Raji (cell line): ENCODE data around the gene SLCO1B3.

Experiments used
- POLR2A ChIP-seq: IDR thresholded peaks from 2 replicates; pipeline ENCODE4 v1.6.1; 2011; ENCODE audit warnings: low read depth, low read length, control low read depth; ENCODE audit not compliant: insufficient read depth

SLCO1B3 gene, protein sequence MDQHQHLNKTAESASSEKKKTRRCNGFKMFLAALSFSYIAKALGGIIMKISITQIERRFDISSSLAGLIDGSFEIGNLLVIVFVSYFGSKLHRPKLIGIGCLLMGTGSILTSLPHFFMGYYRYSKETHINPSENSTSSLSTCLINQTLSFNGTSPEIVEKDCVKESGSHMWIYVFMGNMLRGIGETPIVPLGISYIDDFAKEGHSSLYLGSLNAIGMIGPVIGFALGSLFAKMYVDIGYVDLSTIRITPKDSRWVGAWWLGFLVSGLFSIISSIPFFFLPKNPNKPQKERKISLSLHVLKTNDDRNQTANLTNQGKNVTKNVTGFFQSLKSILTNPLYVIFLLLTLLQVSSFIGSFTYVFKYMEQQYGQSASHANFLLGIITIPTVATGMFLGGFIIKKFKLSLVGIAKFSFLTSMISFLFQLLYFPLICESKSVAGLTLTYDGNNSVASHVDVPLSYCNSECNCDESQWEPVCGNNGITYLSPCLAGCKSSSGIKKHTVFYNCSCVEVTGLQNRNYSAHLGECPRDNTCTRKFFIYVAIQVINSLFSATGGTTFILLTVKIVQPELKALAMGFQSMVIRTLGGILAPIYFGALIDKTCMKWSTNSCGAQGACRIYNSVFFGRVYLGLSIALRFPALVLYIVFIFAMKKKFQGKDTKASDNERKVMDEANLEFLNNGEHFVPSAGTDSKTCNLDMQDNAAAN

DNA sequence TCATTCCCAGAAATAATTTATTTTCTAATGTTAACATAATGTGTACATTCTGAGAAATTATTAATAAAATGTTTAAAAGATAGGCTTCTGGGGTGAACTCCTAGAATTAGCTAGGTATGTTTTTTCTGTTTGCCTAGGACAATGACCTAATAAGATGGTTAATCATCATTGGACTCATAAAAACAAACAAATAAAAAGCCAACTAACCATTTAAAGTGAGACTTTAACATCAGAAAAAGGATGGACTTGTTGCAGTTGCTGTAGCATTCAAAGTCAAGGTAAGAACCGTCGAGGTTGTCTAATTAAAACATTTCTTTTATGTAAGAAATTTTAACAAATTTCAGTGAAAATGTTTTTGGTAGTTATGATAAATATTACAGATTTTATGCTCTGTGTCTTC lies at the start of gene SLCO1B3:
TSS of gene SLCO1B3 (plus strand) at position 219 of the 400 bp plus-strand sequence. CDS start 5,034 bp downstream, outside the sequence.
- TF ChIP-seq POLR2A, result no peak

DNA sequence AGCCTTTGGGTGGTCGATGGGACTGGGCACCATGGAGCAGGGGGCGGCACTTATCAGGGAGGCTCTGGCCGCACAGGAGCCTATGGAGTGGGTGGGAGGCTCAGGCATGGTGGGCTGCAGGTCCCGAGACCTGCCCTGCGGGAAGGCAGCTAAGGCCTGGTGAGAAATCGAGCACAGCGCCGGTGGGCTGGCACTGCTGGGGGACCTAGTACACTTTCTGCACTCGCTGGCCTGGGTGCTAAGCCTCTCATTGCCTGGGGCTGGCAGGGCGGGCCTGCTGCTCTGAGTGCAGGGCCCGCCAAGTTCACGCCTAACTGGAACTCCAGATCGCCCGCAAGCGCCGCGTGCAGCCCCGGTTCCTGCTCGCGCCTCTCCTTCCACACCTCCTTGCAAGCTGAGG lies 33.1 kb upstream of the SLCO1B3 start:
- TF ChIP-seq POLR2A, result no peak

DNA sequence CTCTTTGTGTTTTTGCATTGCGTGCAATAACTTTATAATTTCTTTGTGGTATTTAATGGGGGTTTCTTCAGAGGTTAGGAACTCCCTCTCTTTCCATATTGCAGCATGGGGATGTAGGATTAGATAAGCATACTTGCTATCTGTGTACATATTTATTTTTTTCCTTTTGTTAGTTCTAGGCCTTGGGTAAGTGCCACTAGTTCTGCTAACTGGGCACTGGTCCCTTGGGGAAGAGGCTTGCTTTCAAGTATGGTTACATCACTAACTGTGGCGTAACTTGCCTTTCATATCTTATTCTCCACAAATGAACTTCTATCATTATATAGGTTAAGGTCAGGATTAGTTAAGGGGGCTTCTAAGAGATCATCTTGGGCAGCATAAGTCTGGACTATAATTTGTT lies 31.5 kb upstream of the SLCO1B3 start:
- no peak for TF ChIP-seq POLR2A

DNA sequence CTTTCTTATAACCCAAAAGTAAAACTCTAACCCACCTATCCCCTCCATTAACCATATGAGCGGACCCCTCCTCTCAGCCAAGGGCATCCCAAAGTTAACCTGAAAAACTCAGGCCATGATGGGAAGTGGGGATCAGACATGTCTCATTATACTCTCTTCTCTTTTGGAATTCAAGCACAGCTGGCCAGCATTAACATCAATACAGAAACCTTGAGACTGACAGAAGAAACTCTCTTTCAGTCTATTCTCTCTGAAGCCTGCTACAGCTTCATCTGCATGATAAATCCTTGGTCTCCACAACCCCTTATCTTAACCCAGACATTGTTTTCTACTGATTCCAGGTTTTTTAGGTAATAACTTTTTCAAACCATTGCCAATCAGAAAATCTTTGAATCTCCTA lies 17.5 kb upstream of the SLCO1B3 start:
- TF ChIP-seq POLR2A, result no peak

DNA sequence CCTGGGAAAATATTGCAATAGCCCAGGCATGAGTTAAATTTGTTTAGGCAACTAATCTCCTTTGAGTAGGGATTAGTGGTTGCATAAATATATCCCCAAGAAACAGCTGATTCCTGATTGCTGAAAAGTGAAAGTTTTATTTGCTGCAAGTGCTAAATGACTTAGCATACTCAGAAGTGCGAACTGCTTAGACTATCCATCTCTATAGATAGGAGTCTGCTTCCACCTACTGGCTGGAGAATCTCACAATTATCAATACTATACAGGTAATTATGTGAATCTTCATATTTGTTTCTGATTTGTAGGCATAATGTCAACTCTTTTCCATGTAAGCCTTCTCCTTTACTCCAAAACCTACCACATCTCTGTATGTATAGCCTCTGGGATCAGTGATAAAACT lies 12.0 kb upstream of the SLCO1B3 start:
- no peak for TF ChIP-seq POLR2A

DNA sequence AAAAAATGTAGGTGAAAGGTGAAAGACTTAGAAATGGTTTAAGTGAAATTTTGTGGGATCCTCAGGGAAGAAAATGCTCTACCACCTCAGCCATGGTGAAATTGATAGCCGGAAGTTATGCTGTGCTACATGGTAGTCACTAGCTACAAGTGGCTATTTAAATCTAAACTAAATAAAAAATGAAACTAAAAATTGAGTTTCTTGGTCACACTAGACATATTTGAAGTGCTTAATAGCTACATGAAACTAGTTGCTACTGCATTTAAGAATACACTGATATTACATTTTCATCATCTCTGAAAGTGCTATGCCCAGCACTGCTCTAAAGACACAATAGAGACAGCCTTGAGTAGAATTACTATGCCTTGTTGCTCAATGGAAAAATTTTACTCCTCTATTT lies 10.3 kb upstream of the SLCO1B3 start:
- TF ChIP-seq POLR2A, result no peak

DNA sequence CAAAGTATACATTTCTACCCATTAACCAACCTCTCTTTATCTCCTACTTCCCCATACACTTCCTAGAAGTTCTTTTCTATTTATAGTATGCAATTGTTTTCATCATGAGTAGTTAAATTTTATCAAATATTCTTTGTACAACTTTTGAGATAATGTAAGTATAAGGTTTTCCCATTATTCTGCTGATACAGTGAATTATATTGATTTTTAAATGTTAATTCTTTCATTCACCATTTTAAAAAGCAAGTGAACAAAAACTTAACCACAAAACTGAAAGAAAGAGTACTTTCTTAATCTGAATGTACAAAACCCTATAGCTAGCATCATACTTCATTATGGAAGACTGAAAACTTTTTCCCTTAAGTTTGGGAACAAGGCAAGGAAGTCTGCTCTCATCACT lies 9.5 kb upstream of the SLCO1B3 start:
- TF ChIP-seq POLR2A, result no peak

DNA sequence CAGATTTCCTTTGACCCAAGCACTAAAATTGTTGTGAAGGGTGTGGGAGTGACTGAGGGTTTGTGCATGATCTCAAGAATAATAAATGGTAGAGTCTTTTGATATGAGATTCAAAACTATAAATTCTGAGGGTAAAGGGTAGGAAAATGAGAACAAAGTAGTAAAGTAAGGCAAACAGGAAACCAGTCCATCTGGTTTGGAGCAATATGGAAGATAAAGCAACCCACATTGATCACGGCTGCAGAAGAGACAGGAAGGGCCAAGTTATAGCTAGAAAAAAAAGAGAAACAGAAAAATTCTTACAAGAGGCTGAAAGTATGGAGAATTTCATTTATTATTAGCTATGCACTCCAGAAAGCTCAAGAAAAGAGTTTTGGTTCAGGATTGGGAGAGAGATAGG lies 4.6 kb upstream of the SLCO1B3 start:
- no peak for TF ChIP-seq POLR2A

DNA sequence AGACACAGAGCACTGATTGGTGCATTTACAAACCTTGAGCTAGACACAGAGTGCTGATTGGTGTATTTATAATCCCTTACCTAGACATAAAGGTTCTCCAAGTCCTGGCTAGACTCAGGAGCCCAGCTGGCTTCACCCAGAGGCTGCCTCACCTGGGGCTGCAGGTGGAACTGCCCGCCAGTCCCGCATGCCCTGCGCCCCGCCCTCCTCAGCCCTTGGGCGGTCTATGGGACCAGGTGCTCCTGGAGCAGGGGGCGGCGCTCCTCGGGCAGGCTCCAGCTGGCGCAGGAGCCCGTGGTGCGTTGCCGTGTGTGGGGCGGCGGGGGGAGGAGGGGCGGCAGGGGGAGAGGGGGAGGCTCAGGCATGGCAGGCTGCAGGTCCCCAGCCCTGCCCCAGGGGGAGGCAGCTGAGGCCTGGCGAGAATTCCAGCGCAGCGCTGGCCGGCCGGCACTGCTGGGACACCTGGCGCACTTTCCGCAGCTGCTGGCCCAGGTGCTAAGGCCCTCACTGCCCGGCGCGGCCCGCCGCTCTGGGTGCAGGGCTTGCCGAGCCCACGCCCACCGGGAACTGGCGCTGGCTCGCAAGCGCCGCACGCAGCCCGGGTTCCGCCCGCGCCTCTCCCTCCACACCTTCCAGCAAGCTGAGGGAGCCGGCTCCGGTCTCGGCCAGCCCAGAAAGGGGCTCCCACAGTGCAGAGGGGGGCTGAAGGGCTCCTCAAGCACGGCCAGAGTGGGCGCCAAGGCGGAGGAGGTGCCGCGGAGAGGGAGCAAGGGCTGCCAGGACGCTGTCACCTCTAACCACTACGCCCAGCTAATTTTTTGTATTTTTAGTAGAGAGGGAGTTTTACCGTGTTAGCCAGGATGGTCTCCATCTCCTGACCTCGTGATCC lies 3.1 kb upstream of the SLCO1B3 start:
- no peak for TF ChIP-seq POLR2A

DNA sequence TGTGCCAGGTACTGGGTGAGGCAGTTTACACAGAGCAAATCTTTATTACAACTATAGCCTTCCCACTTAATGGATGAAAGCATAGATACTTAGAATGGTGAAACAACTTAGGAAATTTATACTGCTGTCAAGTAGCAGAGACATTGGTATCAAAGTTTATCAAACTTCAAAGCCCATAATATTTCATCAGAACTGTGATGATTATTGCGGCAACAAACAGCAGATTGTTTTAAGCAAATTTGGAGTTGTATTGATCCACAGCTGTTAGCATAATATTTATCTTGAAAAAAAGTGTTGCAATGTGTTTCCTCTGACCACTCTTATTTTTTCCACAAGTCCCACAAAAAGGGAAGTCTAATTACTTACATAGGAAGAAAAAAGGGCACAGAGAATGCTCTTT lies 2.0 kb upstream of the SLCO1B3 start:
- TF ChIP-seq POLR2A, result no peak

DNA sequence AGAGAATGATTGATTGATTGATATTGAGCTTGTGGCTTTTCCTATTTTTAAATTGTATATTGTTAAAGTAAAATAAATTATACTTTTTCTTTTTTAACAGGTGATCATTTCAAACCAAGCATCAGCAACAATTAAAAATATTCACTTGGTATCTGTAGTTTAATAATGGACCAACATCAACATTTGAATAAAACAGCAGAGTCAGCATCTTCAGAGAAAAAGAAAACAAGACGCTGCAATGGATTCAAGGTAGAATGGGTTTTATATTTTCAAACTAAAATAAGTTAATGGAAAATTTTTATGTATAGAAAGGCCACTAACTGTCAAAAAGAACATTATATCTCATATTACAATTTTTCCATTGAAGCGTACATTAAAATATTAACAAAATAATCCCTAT lies 5.1 kb downstream of the SLCO1B3 start:
- no peak for TF ChIP-seq POLR2A

DNA sequence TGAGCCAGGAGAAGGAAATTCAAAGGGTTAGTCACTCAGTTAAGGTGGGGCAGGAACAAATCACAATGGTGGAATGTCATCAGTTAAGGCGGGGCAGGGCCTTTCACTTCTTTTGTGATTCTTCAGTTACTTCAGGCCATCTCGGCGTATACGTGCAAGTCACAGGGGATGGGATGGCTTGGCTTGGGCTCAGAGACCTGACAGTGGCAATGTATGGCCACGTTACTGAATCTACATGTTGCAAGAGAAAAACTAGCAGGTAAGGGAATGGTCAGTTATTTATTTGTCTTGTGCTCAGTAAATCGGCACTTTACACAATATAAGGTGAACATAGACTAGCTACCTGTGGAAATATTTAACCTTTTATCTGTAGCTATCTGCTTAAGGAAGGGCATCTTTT lies 11.9 kb downstream of the SLCO1B3 start:
- TF ChIP-seq POLR2A, result no peak

DNA sequence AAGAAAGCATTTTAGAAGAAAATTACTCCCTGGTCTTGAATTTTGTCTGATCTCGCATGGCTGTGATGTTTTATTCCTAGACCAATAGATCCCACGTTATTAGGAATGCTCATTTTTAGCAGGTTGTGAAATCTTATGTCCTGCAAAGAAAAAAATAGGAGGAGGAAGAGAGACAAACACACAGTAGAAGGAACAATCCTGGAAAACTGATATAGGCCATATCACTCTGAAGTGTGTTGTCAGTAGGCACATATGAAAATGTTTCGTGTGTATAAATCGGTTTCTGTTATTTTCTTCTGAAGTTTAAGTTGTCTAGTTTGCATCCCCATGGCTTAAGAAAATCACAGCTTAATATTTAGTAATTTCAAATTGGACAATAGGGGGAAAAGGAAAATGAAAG lies 12.4 kb downstream of the SLCO1B3 start:
- no peak for TF ChIP-seq POLR2A

DNA sequence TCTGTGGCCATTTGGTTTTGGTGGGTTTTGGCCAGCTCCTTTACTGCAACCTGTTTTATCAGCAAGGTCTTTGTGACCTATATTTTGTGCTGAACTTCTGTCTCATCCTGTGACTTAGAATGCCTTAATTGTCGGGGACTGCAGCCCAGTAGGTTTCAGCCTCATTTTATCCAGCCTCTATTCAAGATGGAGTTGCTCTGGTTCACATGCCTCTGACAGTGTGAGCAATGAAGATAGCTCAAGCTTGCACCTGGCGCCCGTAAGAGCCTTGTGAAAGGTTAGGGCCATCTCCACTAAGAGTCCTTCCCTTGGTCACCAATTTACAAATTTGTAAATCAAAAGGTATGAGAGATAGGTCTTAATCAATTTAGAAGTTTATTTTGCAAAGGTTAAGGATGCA lies 19.4 kb downstream of the SLCO1B3 start:
- TF ChIP-seq POLR2A, result no peak

DNA sequence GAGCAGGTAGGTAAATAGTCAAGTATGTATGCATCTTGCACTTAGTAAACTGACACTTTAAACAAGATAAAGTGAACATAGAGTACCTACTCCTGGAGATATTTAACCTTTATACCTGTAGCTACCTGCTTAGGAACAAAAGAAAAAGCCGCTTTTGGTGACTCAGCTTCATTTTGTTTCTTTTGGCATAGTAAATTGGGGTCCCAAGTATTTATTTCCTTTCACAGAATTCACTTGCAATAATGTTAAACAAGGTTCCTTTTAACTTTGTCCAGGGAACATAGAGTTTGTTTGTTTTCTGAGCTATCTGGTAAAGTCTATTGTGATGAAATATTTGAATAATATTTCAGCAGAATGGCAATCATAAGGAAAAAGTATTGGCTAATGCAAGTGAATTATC lies 20.0 kb downstream of the SLCO1B3 start:
- no peak for TF ChIP-seq POLR2A

DNA sequence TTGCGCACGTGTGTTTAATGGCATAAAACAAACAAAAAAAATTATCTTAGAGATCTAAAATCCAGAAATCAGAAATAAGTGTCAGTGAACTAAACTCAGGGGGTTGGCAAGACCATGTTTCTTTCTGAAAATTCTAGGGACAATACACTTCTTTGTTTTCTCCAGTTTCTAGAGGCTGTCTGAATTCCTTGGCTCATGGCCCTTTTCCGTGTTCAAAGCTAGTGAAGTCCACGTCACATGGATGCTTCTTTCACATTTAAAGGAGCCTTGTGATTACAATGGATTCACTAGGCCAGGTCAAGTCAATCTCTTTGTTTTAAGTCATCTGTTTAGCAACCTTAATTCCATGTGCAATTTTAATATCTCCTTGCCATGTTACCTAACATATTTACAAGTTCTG lies 22.4 kb downstream of the SLCO1B3 start:
- no peak for TF ChIP-seq POLR2A

DNA sequence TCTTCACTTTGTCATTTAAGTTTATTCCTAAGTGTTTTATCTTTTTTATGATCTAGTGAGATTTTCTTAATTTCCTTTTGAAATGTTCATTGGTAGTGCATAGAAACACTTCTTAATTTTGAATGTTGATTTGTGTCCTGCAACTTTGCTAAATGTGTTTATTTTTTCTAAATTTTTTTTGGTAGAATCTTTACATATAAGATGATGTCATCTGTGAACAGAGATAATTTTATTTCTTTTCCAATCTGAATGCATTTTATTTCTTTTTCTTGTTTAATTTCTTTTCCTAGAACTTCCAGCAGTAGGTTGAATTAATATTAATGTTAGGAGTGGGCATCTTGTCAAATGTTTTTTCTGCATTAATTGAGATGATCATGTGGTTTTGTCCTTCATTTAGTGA lies 42.1 kb downstream of the SLCO1B3 start:
- no peak for TF ChIP-seq POLR2A
